ENCODE measurements around the gene SYT5. TPM values are rescaled to one million over a fixed set of nuclear protein-coding genes. Genes with fewer than 3 reads are reported as not detected.

Gene SYT5
- total and polyA plus RNA-seq, 9 of the 15 experiments (the other 6 are each of a cell fraction or from before 2014, with no cell fraction given), result 1.3 to 20.9 (median 8.8) TPM

DNA sequence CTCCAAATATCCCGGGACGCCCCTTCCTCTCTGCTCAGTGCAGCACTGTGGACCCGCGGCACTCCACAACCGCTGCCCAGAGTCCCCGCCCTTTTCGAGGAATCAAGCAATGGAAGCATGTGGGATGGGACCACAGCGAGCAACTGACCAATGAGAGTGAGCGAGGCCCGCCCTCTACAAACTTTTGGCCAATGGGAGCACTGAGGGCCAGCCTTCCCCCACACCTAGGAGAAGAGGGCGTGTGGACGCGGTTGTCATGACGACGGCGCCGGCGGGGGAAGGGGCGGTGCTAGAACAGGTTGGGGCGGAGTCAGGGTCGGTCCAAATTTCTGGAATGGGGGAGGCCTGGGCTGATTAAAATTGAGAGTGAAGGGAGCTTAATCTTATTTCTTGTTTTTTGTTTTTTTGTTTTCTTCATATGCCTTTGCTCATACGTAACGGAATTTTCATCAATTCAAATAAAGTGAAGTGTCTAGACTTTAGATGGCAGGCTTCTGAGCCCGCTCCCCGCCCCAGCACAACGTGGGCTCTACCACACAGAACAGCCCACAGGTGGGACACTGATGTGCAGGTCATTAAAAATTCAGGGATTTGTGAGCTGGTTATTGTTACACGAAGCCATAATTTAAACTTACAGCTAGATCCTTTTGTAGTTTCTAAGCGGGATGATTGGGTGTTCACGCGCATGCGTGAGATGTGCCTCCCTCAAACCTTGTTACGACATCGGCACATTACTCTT is 13.4 kb downstream of the SYT5 start, which contains the start of gene DNAAF3 (continued):
- TF ChIP-seq HMGN3 (IDR thresholded peaks at IDR 0.05; ENCODE audit: borderline replicate concordance, extremely low read depth, insufficient read length, low read depth, low read length), result peak; percentile 8
- no peak for TF ChIP-seq ILF3 (IDR thresholded peaks at IDR 0.05; ENCODE audit: borderline replicate concordance)
- TF ChIP-seq RBM25 (IDR thresholded peaks at IDR 0.05; ENCODE audit: low read depth, low read length, severe bottlenecking), result peak; percentile 96
- TF ChIP-seq PHF8 (IDR thresholded peaks at IDR 0.05; ENCODE audit: borderline replicate concordance, low read length), result no peak
- TF ChIP-seq ZBTB17 (CRISPR knock-in tag; IDR thresholded peaks at IDR 0.05), result no peak
- TF ChIP-seq, protein P1, sequence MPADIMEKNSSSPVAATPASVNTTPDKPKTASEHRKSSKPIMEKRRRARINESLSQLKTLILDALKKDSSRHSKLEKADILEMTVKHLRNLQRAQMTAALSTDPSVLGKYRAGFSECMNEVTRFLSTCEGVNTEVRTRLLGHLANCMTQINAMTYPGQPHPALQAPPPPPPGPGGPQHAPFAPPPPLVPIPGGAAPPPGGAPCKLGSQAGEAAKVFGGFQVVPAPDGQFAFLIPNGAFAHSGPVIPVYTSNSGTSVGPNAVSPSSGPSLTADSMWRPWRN (IDR thresholded peaks at IDR 0.05; ENCODE audit: low read depth), result no peak
- TF ChIP-seq ZKSCAN8 (CRISPR knock-in tag; IDR thresholded peaks at IDR 0.05), result no peak
- 0 out of 2 replicates have a peak, but pooled peaks have one; percentile 47 for TF ChIP-seq HMG20A (CRISPR knock-in tag; conservative IDR thresholded peaks at IDR 0.05)
- TF ChIP-seq ZNF3 (CRISPR knock-in tag; IDR thresholded peaks at IDR 0.05), result no peak
- TF ChIP-seq POLR2B (IDR thresholded peaks at IDR 0.05; ENCODE audit: low read depth, partially characterized antibody), result no peak
- no peak for TF ChIP-seq MCM7 (IDR thresholded peaks at IDR 0.05)
- TF ChIP-seq, protein P2, sequence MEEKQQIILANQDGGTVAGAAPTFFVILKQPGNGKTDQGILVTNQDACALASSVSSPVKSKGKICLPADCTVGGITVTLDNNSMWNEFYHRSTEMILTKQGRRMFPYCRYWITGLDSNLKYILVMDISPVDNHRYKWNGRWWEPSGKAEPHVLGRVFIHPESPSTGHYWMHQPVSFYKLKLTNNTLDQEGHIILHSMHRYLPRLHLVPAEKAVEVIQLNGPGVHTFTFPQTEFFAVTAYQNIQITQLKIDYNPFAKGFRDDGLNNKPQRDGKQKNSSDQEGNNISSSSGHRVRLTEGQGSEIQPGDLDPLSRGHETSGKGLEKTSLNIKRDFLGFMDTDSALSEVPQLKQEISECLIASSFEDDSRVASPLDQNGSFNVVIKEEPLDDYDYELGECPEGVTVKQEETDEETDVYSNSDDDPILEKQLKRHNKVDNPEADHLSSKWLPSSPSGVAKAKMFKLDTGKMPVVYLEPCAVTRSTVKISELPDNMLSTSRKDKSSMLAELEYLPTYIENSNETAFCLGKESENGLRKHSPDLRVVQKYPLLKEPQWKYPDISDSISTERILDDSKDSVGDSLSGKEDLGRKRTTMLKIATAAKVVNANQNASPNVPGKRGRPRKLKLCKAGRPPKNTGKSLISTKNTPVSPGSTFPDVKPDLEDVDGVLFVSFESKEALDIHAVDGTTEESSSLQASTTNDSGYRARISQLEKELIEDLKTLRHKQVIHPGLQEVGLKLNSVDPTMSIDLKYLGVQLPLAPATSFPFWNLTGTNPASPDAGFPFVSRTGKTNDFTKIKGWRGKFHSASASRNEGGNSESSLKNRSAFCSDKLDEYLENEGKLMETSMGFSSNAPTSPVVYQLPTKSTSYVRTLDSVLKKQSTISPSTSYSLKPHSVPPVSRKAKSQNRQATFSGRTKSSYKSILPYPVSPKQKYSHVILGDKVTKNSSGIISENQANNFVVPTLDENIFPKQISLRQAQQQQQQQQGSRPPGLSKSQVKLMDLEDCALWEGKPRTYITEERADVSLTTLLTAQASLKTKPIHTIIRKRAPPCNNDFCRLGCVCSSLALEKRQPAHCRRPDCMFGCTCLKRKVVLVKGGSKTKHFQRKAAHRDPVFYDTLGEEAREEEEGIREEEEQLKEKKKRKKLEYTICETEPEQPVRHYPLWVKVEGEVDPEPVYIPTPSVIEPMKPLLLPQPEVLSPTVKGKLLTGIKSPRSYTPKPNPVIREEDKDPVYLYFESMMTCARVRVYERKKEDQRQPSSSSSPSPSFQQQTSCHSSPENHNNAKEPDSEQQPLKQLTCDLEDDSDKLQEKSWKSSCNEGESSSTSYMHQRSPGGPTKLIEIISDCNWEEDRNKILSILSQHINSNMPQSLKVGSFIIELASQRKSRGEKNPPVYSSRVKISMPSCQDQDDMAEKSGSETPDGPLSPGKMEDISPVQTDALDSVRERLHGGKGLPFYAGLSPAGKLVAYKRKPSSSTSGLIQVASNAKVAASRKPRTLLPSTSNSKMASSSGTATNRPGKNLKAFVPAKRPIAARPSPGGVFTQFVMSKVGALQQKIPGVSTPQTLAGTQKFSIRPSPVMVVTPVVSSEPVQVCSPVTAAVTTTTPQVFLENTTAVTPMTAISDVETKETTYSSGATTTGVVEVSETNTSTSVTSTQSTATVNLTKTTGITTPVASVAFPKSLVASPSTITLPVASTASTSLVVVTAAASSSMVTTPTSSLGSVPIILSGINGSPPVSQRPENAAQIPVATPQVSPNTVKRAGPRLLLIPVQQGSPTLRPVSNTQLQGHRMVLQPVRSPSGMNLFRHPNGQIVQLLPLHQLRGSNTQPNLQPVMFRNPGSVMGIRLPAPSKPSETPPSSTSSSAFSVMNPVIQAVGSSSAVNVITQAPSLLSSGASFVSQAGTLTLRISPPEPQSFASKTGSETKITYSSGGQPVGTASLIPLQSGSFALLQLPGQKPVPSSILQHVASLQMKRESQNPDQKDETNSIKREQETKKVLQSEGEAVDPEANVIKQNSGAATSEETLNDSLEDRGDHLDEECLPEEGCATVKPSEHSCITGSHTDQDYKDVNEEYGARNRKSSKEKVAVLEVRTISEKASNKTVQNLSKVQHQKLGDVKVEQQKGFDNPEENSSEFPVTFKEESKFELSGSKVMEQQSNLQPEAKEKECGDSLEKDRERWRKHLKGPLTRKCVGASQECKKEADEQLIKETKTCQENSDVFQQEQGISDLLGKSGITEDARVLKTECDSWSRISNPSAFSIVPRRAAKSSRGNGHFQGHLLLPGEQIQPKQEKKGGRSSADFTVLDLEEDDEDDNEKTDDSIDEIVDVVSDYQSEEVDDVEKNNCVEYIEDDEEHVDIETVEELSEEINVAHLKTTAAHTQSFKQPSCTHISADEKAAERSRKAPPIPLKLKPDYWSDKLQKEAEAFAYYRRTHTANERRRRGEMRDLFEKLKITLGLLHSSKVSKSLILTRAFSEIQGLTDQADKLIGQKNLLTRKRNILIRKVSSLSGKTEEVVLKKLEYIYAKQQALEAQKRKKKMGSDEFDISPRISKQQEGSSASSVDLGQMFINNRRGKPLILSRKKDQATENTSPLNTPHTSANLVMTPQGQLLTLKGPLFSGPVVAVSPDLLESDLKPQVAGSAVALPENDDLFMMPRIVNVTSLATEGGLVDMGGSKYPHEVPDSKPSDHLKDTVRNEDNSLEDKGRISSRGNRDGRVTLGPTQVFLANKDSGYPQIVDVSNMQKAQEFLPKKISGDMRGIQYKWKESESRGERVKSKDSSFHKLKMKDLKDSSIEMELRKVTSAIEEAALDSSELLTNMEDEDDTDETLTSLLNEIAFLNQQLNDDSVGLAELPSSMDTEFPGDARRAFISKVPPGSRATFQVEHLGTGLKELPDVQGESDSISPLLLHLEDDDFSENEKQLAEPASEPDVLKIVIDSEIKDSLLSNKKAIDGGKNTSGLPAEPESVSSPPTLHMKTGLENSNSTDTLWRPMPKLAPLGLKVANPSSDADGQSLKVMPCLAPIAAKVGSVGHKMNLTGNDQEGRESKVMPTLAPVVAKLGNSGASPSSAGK (IDR thresholded peaks at IDR 0.05), result no peak
- no peak for TF ChIP-seq TARDBP (IDR thresholded peaks at IDR 0.05)
- TF ChIP-seq FOXP4 (CRISPR knock-in tag; IDR thresholded peaks at IDR 0.05; ENCODE audit: borderline replicate concordance), result no peak
